ENCODE measurements around the gene ITPK1.

Gene ITPK1

GRCh38 chr14:93061380-93062012 lies 54.2 kb downstream of the ITPK1 start:
- no peak for DNase-seq (ENCODE audit: low read depth in 2 of 2)

- DNase-seq (ENCODE audit: low read depth in 2 of 2) = no peak
Measured at GRCh38 chr14:93060841-93061240, 54.9 kb downstream of the ITPK1 start.

- no peak for DNase-seq (ENCODE audit: low read depth in 2 of 2)
Measured at GRCh38 chr14:93059917-93060545, 55.7 kb downstream of the ITPK1 start.

- no peak for DNase-seq (ENCODE audit: low read depth in 2 of 2)
Measured at GRCh38 chr14:93059260-93059659, 56.5 kb downstream of the ITPK1 start.

GRCh38 chr14:93057586-93058280 lies 58.0 kb downstream of the ITPK1 start:
- no peak for DNase-seq (ENCODE audit: low read depth in 2 of 2)

GRCh38 chr14:93056840-93057585 lies 58.7 kb downstream of the ITPK1 start:
- DNase-seq (ENCODE audit: low read depth in 2 of 2) = no peak

GRCh38 chr14:93056166-93056839 lies 59.4 kb downstream of the ITPK1 start:
- no peak for DNase-seq (ENCODE audit: low read depth in 2 of 2)

GRCh38 chr14:93055651-93056115 lies 60.0 kb downstream of the ITPK1 start:
- DNase-seq (ENCODE audit: low read depth in 2 of 2) = no peak

GRCh38 chr14:93054876-93055275 lies 60.8 kb downstream of the ITPK1 start:
- DNase-seq (ENCODE audit: low read depth in 2 of 2) = no peak

- DNase-seq (ENCODE audit: low read depth in 2 of 2) = no peak
Measured at GRCh38 chr14:93054006-93054405, 61.7 kb downstream of the ITPK1 start.

- DNase-seq (ENCODE audit: low read depth in 2 of 2) = no peak
Measured at GRCh38 chr14:93051600-93052546, 63.9 kb downstream of the ITPK1 start.

GRCh38 chr14:93050761-93051160 lies 65.0 kb downstream of the ITPK1 start:
- no peak for DNase-seq (ENCODE audit: low read depth in 2 of 2)

- no peak for DNase-seq (ENCODE audit: low read depth in 2 of 2)
Measured at GRCh38 chr14:93049867-93050331, 65.8 kb downstream of the ITPK1 start.

GRCh38 chr14:93049315-93049714 lies 66.4 kb downstream of the ITPK1 start:
- no peak for DNase-seq (ENCODE audit: low read depth in 2 of 2)

GRCh38 chr14:93048843-93049242 lies 66.9 kb downstream of the ITPK1 start:
- no peak for DNase-seq (ENCODE audit: low read depth in 2 of 2)

- DNase-seq (ENCODE audit: low read depth in 2 of 2) = no peak
Measured at GRCh38 chr14:93047661-93048060, 68.1 kb downstream of the ITPK1 start.

GRCh38 chr14:93047157-93047556 lies 68.6 kb downstream of the ITPK1 start:
- no peak for DNase-seq (ENCODE audit: low read depth in 2 of 2)

GRCh38 chr14:93046705-93047050 lies 69.0 kb downstream of the ITPK1 start:
- no peak for DNase-seq (ENCODE audit: low read depth in 2 of 2)

- no peak for DNase-seq (ENCODE audit: low read depth in 2 of 2)
Measured at GRCh38 chr14:93045965-93046704, 69.6 kb downstream of the ITPK1 start.

GRCh38 chr14:93045211-93045674 lies 70.5 kb downstream of the ITPK1 start:
- DNase-seq (ENCODE audit: low read depth in 2 of 2) = no peak

All from stimulated activated CD4-positive, alpha-beta T cell treated with anti-CD3 and anti-CD28 coated beads, Interleukin-1b, Interleukin-23, amount 100 ng/mL, for 1 hour (primary cell).